K562 (cell line): Measurements from ENCODE around the gene NTM. TPM values are rescaled to one million over a fixed set of nuclear protein-coding genes. Genes with fewer than 3 reads are reported as not detected.

Experiments
- ATAC-seq: fragments of 200-7000 bp; cut with Tn5 transposase; 3 replicates; pipeline ENCODE4 v1.9.1; 2020; ENCODE audit warnings: moderate library complexity
- BruUV-seq: library from RNA; stranded (reverse); fragments of 400-500 nt; replicated peaks from 2 replicates; lab custom pipeline; 2021; lab: Mats Ljungman, UMichigan
- CTCF ChIA-PET: fragments of 300-600 bp; formaldehyde crosslinking; extraction: SDS; loops from one replicate; lab custom pipeline; 2021; ENCODE audit warnings: low intra/inter-chr PET ratio; lab: Yijun Ruan, JAX
- POLR2A ChIA-PET: fragments of 300-600, 350-650 bp; sonication (Branson Sonifier 250); formaldehyde crosslinking; extraction: SDS; loops from one replicate; lab custom pipeline; 2021; ENCODE audit warnings: antibody characterized with exemption, inconsistent platforms; lab: Yijun Ruan, JAX
- DNase-seq, 4 experiments: peaks; one replicate each; pipeline versions ENCODE4 v3.0.0 to v3.0.0-alpha.2; 2011 to 2018; ENCODE audit warnings: low spot score in 3 of 4, mixed read lengths in 3 of 4; ENCODE audit errors: extremely low read depth in 1 of 4
- FAIRE-seq: peaks from 2 replicates; lab custom pipeline; 2011; peaks lifted over from hg19 to GRCh38; lab: Jason Lieb, UNC
- H2AFZ ChIP-seq: 2 replicates; pipeline ENCODE4 v1.6.0; 2011; ENCODE audit warnings: low read depth, low read length, control low read depth, inconsistent platforms
- H3K27ac ChIP-seq: fragments of 200-600 bp; 3 replicates; pipeline ENCODE4 v1.8.0; 2011; ENCODE audit warnings: low read depth, mild to moderate bottlenecking, control low read depth, inconsistent platforms, low read length, moderate library complexity, mixed read lengths; ENCODE audit errors: extremely low read depth
- H3K27me3 ChIP-seq, 2 experiments: fragments of 300-600 bp in 1 of 2; 2 replicates in 1 of 2; 3 replicates in 1 of 2; pipeline versions ENCODE4 v1.6.0 to v1.8.0; 2011; ENCODE audit warnings: inconsistent platforms in 2 of 2, low read length in 2 of 2, mild to moderate bottlenecking in 1 of 2, mixed read lengths in 1 of 2, moderate library complexity in 1 of 2; ENCODE audit not compliant: control insufficient read depth in 2 of 2, insufficient read depth in 2 of 2
- H3K36me3 ChIP-seq: fragments of 300-600 bp; 3 replicates; pipeline ENCODE4 v1.8.0; 2011; ENCODE audit warnings: mild to moderate bottlenecking, low read length, inconsistent platforms; ENCODE audit not compliant: control insufficient read depth, insufficient read depth
- H3K4me1 ChIP-seq, 2 experiments: fragments of 200-600 bp in 1 of 2; replicated peaks in 1 of 2; 2 replicates in 1 of 2; 3 replicates in 1 of 2; pipeline versions ENCODE4 v1.5.1 to v1.8.0; 2011; ENCODE audit warnings: inconsistent platforms in 2 of 2, low read length in 2 of 2, mild to moderate bottlenecking in 1 of 2, mixed read lengths in 1 of 2, moderate library complexity in 1 of 2; ENCODE audit not compliant: control insufficient read depth in 2 of 2, insufficient read depth in 2 of 2
- H3K4me2 ChIP-seq: 2 replicates; pipeline ENCODE4 v1.6.1; 2011; ENCODE audit warnings: low read length, control low read depth, inconsistent platforms, mixed read lengths; ENCODE audit not compliant: insufficient read depth
- H3K4me3 ChIP-seq: fragments of 200-600 bp; sonication (generic), shearing (Covaris generic); 2 replicates; pipeline ENCODE4 v1.5.1; 2016; ENCODE audit warnings: control low read depth, inconsistent platforms
- H3K79me2 ChIP-seq: fragments of 200-600 bp; 3 replicates; pipeline ENCODE4 v1.8.0; 2011; ENCODE audit warnings: low read length, inconsistent platforms; ENCODE audit not compliant: control insufficient read depth, insufficient read depth
- H3K9ac ChIP-seq, 2 experiments: 2 replicates each; pipeline versions ENCODE4 v1.6.0 to v1.6.1; 2011; ENCODE audit warnings: low read depth in 2 of 2, low read length in 2 of 2, control low read depth in 1 of 2, inconsistent platforms in 1 of 2, mild to moderate bottlenecking in 1 of 2, mixed read lengths in 1 of 2; ENCODE audit not compliant: insufficient read depth in 1 of 2
- H3K9me1 ChIP-seq: one replicate; pipeline ENCODE4 v1.6.0; 2011; ENCODE audit warnings: inconsistent platforms, mild to moderate bottlenecking, low read length, moderate library complexity; ENCODE audit not compliant: control insufficient read depth, insufficient read depth
- H3K9me3 ChIP-seq: replicated peaks from 2 replicates; pipeline ENCODE4 v1.5.1; 2011; ENCODE audit warnings: low read depth, low read length, inconsistent platforms; ENCODE audit not compliant: control insufficient read depth, insufficient read depth
- H4K20me1 ChIP-seq: replicated peaks from 2 replicates; pipeline ENCODE4 v1.6.1; 2011; ENCODE audit warnings: low read length, inconsistent platforms, mixed read lengths; ENCODE audit not compliant: control insufficient read depth, insufficient read depth
- BMI1 ChIP-seq: fragments of 150-350 bp; IDR thresholded peaks from 2 replicates; pipeline ENCODE4 v1.6.1; 2014; ENCODE audit warnings: low read length
- ETS2 ChIP-seq: IDR thresholded peaks from 2 replicates; pipeline ENCODE4 v1.6.1; 2016; ENCODE audit warnings: borderline replicate concordance, missing genetic modification characterization, mild to moderate bottlenecking, moderate library complexity, missing compliant biosample characterization; ENCODE audit not compliant: poor library complexity, severe bottlenecking
- ETV6 ChIP-seq, 3 experiments: fragments of 150-350 bp in 1 of 3; sonication (generic) in 1 of 3; formaldehyde crosslinking in 1 of 3; IDR thresholded peaks; 2 replicates each; pipeline versions ENCODE4 v1.6.1 to v1.8.0; 2014 to 2022; ENCODE audit warnings: borderline replicate concordance in 2 of 3, low read depth in 2 of 3, antibody characterized with exemption in 1 of 3, low read length in 1 of 3, mild to moderate bottlenecking in 1 of 3, missing genetic modification reagents in 1 of 3
- L3MBTL2 ChIP-seq: fragments of 450-650 bp; IDR thresholded peaks from 2 replicates; pipeline ENCODE4 v1.6.1; 2016; ENCODE audit warnings: mild to moderate bottlenecking, moderate library complexity
- MTA1 ChIP-seq: fragments of 450-650 bp; IDR thresholded peaks from 2 replicates; pipeline ENCODE4 v1.6.1; 2017; ENCODE audit warnings: borderline replicate concordance
- SPI1 ChIP-seq: IDR thresholded peaks from 2 replicates; pipeline ENCODE4 v1.6.1; 2011; ENCODE audit warnings: low read depth, low read length, control low read depth, borderline replicate concordance
- TCF3 ChIP-seq: sonication (generic); formaldehyde crosslinking; IDR thresholded peaks from 2 replicates; pipeline ENCODE4 v1.4.0; 2020; ENCODE audit warnings: mild to moderate bottlenecking, missing genetic modification reagents
- ZBTB1 ChIP-seq: sonication (generic); formaldehyde crosslinking; IDR thresholded peaks from 2 replicates; pipeline ENCODE4 v1.8.1; 2023; ENCODE audit warnings: missing genetic modification reagents, low read depth, mild to moderate bottlenecking, borderline replicate concordance
- ZNF232 ChIP-seq: sonication (generic); formaldehyde crosslinking; IDR thresholded peaks from 2 replicates; pipeline ENCODE4 v1.8.0; 2022; ENCODE audit warnings: mild to moderate bottlenecking, missing genetic modification reagents
- ZNF583 ChIP-seq: fragments of 250-450 bp; sonication (Bioruptor Pico); IDR thresholded peaks from 2 replicates; pipeline ENCODE4 v1.4.0; 2020
- WGBS: fragments of 100-300 bp; shearing (Covaris generic); methylation state at CpG from one replicate; pipeline ENCODE4 v1.1.6; 2016; ENCODE audit warnings: low coverage, mixed read lengths; ENCODE audit not compliant: insufficient coverage; ENCODE audit errors: missing lambda C conversion rate; 5-methylcytosine and 5-hydroxymethylcytosine counted together
- in situ Hi-C: fragments of 300-500 bp; cut with MboI; formaldehyde crosslinking; loops from 4 replicates; pipeline ENCODE4 v1.15.0; 2018; ENCODE audit warnings: inconsistent platforms, mixed read lengths
- intact Hi-C: fragments of 100-400 bp; cut with micrococcal nuclease; formaldehyde crosslinking; loops from 2 replicates; pipeline ENCODE4 v1.14.2; 2022
- polyA plus RNA-seq, 8 experiments: library from polyadenylated mRNA; depleted of rRNA in 4 of 8; stranded (reverse) in 5 of 8; unstranded in 3 of 8; fragments of >200 nt; fragmentation: Nextera tagmentation in 2 of 8; fragmentation: Illumina TruSeq in 1 of 8; extraction: Ambion mirVana in 2 of 8; extraction: Trizol in 1 of 8; gene quantifications; 2 replicates each; pipeline versions ENCODE4 v1.2.1 to v1.2.3, GENCODE V29; 2011 to 2014; ENCODE audit warnings: inconsistent platforms in 1 of 8, missing spikeins in 1 of 8
- total RNA-seq, 7 experiments: library from RNA; depleted of rRNA in 6 of 7; stranded (reverse); fragments of >200 nt in 6 of 7; fragmentation: Illumina TruSeq in 2 of 7; extraction: Trizol in 2 of 7; gene quantifications; 2 replicates each; pipeline versions ENCODE4 v1.2.1 to v1.2.3, GENCODE V29; 2011 to 2021; ENCODE audit warnings: low replicate concordance in 1 of 7
- TF ChIP-seq, protein P1 (sequence below), 2 experiments: fragments of 450-650 bp; formaldehyde crosslinking in 1 of 2; IDR thresholded peaks; 2 replicates each; pipeline versions ENCODE4 v1.4.0 to v1.6.1; 2014 to 2020; ENCODE audit warnings: mild to moderate bottlenecking in 2 of 2, borderline replicate concordance in 1 of 2, low read depth in 1 of 2
- TF ChIP-seq, protein P2 (sequence below): fragments of 200-400 bp; formaldehyde crosslinking; IDR thresholded peaks from 2 replicates; pipeline ENCODE4 v1.6.1; 2017; ENCODE audit warnings: mild to moderate bottlenecking, low read depth, low read length, moderate library complexity

Gene NTM
- total and polyA plus RNA-seq, 9 of the 15 experiments (the other 6 are each of a cell fraction or from before 2014, with no cell fraction given): not detected

DNA sequence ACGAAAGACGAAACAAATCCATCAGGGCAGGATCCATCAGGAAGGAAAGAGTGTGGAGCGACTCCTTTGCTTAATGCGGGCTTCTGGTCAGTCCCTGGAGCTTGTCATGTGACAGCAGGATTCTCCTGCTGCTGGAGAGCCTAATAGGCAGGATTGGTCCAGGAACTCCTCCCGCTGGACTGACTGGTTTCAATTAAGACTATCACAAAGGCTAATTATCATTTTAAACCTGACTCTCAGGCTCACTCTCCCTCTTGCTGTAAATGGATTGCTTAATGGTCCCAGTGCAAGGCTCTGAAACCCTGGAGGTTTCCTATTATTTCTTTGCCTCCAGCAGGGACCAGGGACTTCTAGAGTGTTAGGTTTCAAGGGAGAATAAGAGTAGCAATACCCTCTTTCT lies 493.8 kb downstream of the NTM start:
- no peak overlapping the region for H3K27ac ChIP-seq
- H4K20me1 ChIP-seq: no peaks in the 10 kb centered on the region
- ChIA-PET CTCF (no interaction called here), POLR2A (no interaction called here)
- no peak overlapping the region for H3K9ac ChIP-seq
- H3K9me3 ChIP-seq: no peaks in the 10 kb centered on the region; the same call in 1 of the 2 replicates
- no peaks in the 10 kb centered on the region for H3K27me3 ChIP-seq
- H3K9me1 ChIP-seq: no peaks in the 10 kb centered on the region
- H3K4me3 ChIP-seq: no peak overlapping the region
- BruUV-seq: no TSS peak
- H3K36me3 ChIP-seq: no peaks in the 10 kb centered on the region
- H3K4me1 ChIP-seq: no peaks in the 10 kb centered on the region
- no peak overlapping the region for H2AFZ ChIP-seq
- no peak for FAIRE-seq
- H3K4me2 ChIP-seq: no peak overlapping the region
- intact Hi-C loops (no loop called here), in situ Hi-C loops (no loop called here)
- DNase-seq: no peak
- no peaks in the 10 kb centered on the region for H3K79me2 ChIP-seq
- no peak for ATAC-seq
- 0% methylated on average over 5 of the region's 5 CpGs for WGBS
- TF ChIP-seq SPI1 (no peak), MTA1 (no peak), ZNF583 (CRISPR knock-in tag) (no peak), ZBTB1 (CRISPR knock-in tag) (no peak), L3MBTL2 (no peak), BMI1 (no peak), ETS2 (tag) (no peak), ZNF232 (CRISPR knock-in tag) (no peak), TCF3 (CRISPR knock-in tag) (no peak), ETV6 (IDR thresholded peaks at IDR 0.05; ENCODE audit: borderline replicate concordance in 1 of 2, low read depth in 2 of 2, low read length in 1 of 2) (no peak), ETV6 (CRISPR knock-in tag; IDR thresholded peaks at IDR 0.05; ENCODE audit: borderline replicate concordance) (no peak)
- TF ChIP-seq, protein P1, sequence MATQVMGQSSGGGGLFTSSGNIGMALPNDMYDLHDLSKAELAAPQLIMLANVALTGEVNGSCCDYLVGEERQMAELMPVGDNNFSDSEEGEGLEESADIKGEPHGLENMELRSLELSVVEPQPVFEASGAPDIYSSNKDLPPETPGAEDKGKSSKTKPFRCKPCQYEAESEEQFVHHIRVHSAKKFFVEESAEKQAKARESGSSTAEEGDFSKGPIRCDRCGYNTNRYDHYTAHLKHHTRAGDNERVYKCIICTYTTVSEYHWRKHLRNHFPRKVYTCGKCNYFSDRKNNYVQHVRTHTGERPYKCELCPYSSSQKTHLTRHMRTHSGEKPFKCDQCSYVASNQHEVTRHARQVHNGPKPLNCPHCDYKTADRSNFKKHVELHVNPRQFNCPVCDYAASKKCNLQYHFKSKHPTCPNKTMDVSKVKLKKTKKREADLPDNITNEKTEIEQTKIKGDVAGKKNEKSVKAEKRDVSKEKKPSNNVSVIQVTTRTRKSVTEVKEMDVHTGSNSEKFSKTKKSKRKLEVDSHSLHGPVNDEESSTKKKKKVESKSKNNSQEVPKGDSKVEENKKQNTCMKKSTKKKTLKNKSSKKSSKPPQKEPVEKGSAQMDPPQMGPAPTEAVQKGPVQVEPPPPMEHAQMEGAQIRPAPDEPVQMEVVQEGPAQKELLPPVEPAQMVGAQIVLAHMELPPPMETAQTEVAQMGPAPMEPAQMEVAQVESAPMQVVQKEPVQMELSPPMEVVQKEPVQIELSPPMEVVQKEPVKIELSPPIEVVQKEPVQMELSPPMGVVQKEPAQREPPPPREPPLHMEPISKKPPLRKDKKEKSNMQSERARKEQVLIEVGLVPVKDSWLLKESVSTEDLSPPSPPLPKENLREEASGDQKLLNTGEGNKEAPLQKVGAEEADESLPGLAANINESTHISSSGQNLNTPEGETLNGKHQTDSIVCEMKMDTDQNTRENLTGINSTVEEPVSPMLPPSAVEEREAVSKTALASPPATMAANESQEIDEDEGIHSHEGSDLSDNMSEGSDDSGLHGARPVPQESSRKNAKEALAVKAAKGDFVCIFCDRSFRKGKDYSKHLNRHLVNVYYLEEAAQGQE (IDR thresholded peaks at IDR 0.05; ENCODE audit: borderline replicate concordance): no peak
- TF ChIP-seq, protein P1 (CRISPR knock-in tag; IDR thresholded peaks at IDR 0.05; ENCODE audit: low read depth): no peak
- TF ChIP-seq, protein P2, sequence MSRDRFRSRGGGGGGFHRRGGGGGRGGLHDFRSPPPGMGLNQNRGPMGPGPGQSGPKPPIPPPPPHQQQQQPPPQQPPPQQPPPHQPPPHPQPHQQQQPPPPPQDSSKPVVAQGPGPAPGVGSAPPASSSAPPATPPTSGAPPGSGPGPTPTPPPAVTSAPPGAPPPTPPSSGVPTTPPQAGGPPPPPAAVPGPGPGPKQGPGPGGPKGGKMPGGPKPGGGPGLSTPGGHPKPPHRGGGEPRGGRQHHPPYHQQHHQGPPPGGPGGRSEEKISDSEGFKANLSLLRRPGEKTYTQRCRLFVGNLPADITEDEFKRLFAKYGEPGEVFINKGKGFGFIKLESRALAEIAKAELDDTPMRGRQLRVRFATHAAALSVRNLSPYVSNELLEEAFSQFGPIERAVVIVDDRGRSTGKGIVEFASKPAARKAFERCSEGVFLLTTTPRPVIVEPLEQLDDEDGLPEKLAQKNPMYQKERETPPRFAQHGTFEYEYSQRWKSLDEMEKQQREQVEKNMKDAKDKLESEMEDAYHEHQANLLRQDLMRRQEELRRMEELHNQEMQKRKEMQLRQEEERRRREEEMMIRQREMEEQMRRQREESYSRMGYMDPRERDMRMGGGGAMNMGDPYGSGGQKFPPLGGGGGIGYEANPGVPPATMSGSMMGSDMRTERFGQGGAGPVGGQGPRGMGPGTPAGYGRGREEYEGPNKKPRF: no peak
